Parathyroid adenoma (tissue), 2 donors: Measurements from ENCODE around the gene DYRK4.
A peak's percentile ranks its signal among the peaks of the same experiment; 100 is the strongest.

ENCODE experiments used
- H2AFZ ChIP-seq: fragments of 300-600 bp; sonication (generic); one replicate; pipeline ENCODE4 v1.7.0; 2017; ENCODE audit warnings: antibody characterized with exemption, mild to moderate bottlenecking
- H3K27ac ChIP-seq: fragments of 300-600 bp; sonication (generic); one replicate; pipeline ENCODE4 v1.7.0; 2017
- H3K27me3 ChIP-seq: fragments of 300-600 bp; sonication (generic); one replicate; pipeline ENCODE4 v1.7.0; 2017; ENCODE audit warnings: low read length; ENCODE audit not compliant: control insufficient read depth, insufficient read depth
- H3K36me3 ChIP-seq: fragments of 300-600 bp; sonication (generic); one replicate; pipeline ENCODE4 v1.7.0; 2017; ENCODE audit warnings: low read length; ENCODE audit not compliant: control insufficient read depth, insufficient read depth
- H3K4me1 ChIP-seq: fragments of 300-600 bp; sonication (generic); one replicate; pipeline ENCODE4 v1.7.0; 2017; ENCODE audit warnings: control low read depth
- H3K4me2 ChIP-seq: fragments of 300-600 bp; sonication (generic); one replicate; pipeline ENCODE4 v1.7.0; 2017; ENCODE audit warnings: low read length
- H3K4me3 ChIP-seq: fragments of 300-600 bp; sonication (generic); one replicate; pipeline ENCODE4 v1.7.0; 2017; ENCODE audit warnings: low read depth, low read length
- H3K79me2 ChIP-seq: fragments of 300-600 bp; sonication (generic); one replicate; pipeline ENCODE4 v1.7.0; 2017; ENCODE audit warnings: control low read depth
- H3K9ac ChIP-seq: fragments of 300-600 bp; sonication (generic); one replicate; pipeline ENCODE4 v1.7.0; 2017; ENCODE audit warnings: mild to moderate bottlenecking
- H3K9me3 ChIP-seq: fragments of 300-600 bp; sonication (generic); one replicate; pipeline ENCODE4 v1.7.0; 2017; ENCODE audit warnings: low read length; ENCODE audit not compliant: control insufficient read depth
- CTCF ChIP-seq: fragments of 300-600 bp; sonication (generic); IDR thresholded peaks from one replicate; pipeline ENCODE4 v1.7.0; 2017; ENCODE audit warnings: antibody characterized with exemption, mild to moderate bottlenecking
- donor health status: primary hyperparathyroidism.

Gene DYRK4

GRCh38 chr12:4595881-4596280, 33.9 kb downstream of the DYRK4 start:
- Histone ChIP-seq H3K9me3 (no peaks in the 10 kb centered on the region), H3K27ac (no peak overlapping the region), H2AFZ (no peak overlapping the region), H3K36me3 (no peaks in the 10 kb centered on the region), H3K4me3 (no peak overlapping the region), H3K4me1 (no peaks in the 10 kb centered on the region), H3K4me2 (no peak overlapping the region), H3K79me2 (no peaks in the 10 kb centered on the region), H3K27me3 (no peaks in the 10 kb centered on the region), H3K9ac (no peak overlapping the region)
- TF ChIP-seq CTCF: no peak

DNA sequence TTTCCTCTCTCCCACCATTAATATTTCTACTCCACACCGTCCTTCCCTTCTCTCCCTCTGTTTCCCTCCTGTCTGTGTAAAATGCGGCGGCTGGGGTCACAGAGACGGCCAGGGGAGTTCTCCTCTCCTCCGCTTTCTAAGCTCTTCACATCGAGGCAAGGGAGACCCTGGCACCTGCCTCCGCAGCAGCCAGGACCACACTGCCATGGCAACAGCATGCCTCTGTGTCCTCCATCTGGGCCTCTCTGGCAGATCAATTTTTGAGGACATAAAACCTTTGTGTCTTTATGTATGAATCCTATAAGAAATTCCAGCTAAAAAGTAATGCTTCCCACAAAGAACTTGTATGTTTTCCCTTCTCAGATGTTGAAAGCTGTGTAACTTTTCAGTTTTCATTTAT, 41.4 kb downstream of the DYRK4 start:
- Histone ChIP-seq H3K27ac (no peak overlapping the region), H3K36me3 (no peaks in the 10 kb centered on the region), H3K79me2 (peaks cover 10% of the 10 kb centered on the region), H3K4me3 (no peak overlapping the region), H2AFZ (no peak overlapping the region), H3K27me3 (no peaks in the 10 kb centered on the region), H3K4me2 (no peak overlapping the region), H3K9ac (no peak overlapping the region), H3K4me1 (no peaks in the 10 kb centered on the region), H3K9me3 (no peaks in the 10 kb centered on the region)
- no peak for TF ChIP-seq CTCF

GRCh38 chr12:4603946-4604345, 41.9 kb downstream of the DYRK4 start:
- no peaks in the 10 kb centered on the region for H3K9me3 ChIP-seq
- H3K4me3 ChIP-seq: no peak overlapping the region
- H3K4me1 ChIP-seq: no peaks in the 10 kb centered on the region
- peaks cover 10% of the 10 kb centered on the region for H3K79me2 ChIP-seq
- no peak overlapping the region for H3K27ac ChIP-seq
- peak overlapping the region; percentile 92 for H2AFZ ChIP-seq
- no peak overlapping the region for H3K4me2 ChIP-seq
- no peak for TF ChIP-seq CTCF
- H3K9ac ChIP-seq: no peak overlapping the region
- H3K27me3 ChIP-seq: no peaks in the 10 kb centered on the region
- no peaks in the 10 kb centered on the region for H3K36me3 ChIP-seq

GRCh38 chr12:4604684-4605193, 42.7 kb downstream of the DYRK4 start:
- no peaks in the 10 kb centered on the region for H3K27me3 ChIP-seq
- H3K4me2 ChIP-seq: peak overlapping the region; percentile 74
- H3K27ac ChIP-seq: peak overlapping the region; percentile 69
- TF ChIP-seq CTCF: peak; percentile 99
- H3K9me3 ChIP-seq: no peaks in the 10 kb centered on the region
- peak overlapping the region; percentile 95 for H3K4me3 ChIP-seq
- peak overlapping the region; percentile 92 for H2AFZ ChIP-seq
- H3K4me1 ChIP-seq: no peaks in the 10 kb centered on the region
- H3K79me2 ChIP-seq: peaks cover 10% of the 10 kb centered on the region
- H3K9ac ChIP-seq: no peak overlapping the region
- H3K36me3 ChIP-seq: no peaks in the 10 kb centered on the region

DNA sequence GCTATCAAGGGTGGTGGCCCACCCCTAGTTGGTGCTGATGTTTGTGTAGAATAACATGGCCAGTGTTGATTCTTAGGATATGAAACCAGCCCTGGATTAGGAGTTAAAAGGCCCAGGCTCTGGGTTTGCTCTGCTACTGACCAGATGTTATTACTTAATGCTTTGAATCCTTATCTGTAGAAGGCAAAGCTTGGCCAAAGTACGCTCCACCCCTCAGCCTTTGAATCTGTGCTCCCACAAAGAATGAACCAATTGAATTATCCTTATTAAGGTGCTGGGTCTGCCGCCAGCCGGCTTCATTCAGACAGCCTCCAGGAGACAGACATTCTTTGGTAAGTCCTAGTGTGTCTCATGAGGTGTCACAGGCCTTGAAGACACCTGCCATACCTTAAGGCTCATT, 45.0 kb downstream of the DYRK4 start:
- H3K9ac ChIP-seq: no peak overlapping the region
- H3K79me2 ChIP-seq: peaks cover 10% of the 10 kb centered on the region
- TF ChIP-seq CTCF: no peak
- no peak overlapping the region for H2AFZ ChIP-seq
- no peak overlapping the region for H3K27ac ChIP-seq
- H3K27me3 ChIP-seq: no peaks in the 10 kb centered on the region
- H3K4me2 ChIP-seq: no peak overlapping the region
- H3K4me3 ChIP-seq: no peak overlapping the region
- no peaks in the 10 kb centered on the region for H3K36me3 ChIP-seq
- no peaks in the 10 kb centered on the region for H3K4me1 ChIP-seq
- no peaks in the 10 kb centered on the region for H3K9me3 ChIP-seq
